AG04450 (cell line): ENCODE data around the gene EMD. TPM values are rescaled to one million over a fixed set of nuclear protein-coding genes. Genes with fewer than 3 reads are reported as not detected.
A peak's percentile ranks its signal among the peaks of the same experiment; 100 is the strongest.

Source experiments
- CTCF ChIA-PET: fragments of 300-600, 350-600 bp; formaldehyde crosslinking; extraction: SDS; loops from one replicate; lab custom pipeline; 2022; ENCODE audit warnings: antibody characterized with exemption, inconsistent platforms; lab: Charles Lee
- POLR2A ChIA-PET: fragments of 350-600 bp; formaldehyde crosslinking; extraction: SDS; loops from one replicate; lab custom pipeline; 2021; ENCODE audit warnings: antibody characterized with exemption, inconsistent platforms; lab: Yijun Ruan, JAX
- DNase-seq: peaks from one replicate; pipeline ENCODE4 v3.0.0-alpha.2; 2011; ENCODE audit warnings: low read depth, low spot score
- H3K27ac ChIP-seq: one replicate; pipeline ENCODE4 v1.5.1; 2012; ENCODE audit warnings: low read depth, low read length, control low read depth
- H3K27me3 ChIP-seq: one replicate; pipeline ENCODE4 v1.6.0; 2012; ENCODE audit warnings: low read length; ENCODE audit not compliant: control insufficient read depth, insufficient read depth
- H3K4me3 ChIP-seq: 2 replicates; pipeline ENCODE4 v1.5.1; 2011; ENCODE audit warnings: mild to moderate bottlenecking, low read depth, low read length, control low read depth
- H3K9me3 ChIP-seq: 2 replicates; pipeline ENCODE4 v1.5.1; 2012; ENCODE audit warnings: low read length; ENCODE audit not compliant: control insufficient read depth, insufficient read depth
- polyA plus RNA-seq: library from polyadenylated mRNA; depleted of rRNA; stranded (reverse); fragments of >200 nt; gene quantifications from 2 replicates; pipeline ENCODE4 v1.2.3, GENCODE V29; 2011
- TF ChIP-seq, protein P1 (sequence below): IDR thresholded peaks from 2 replicates; pipeline ENCODE4 v1.5.1; 2011; ENCODE audit warnings: low read depth, low read length, control low read depth, inconsistent platforms

The EMD gene
- polyA plus RNA-seq, 1 experiment, result 30.2 TPM

DNA sequence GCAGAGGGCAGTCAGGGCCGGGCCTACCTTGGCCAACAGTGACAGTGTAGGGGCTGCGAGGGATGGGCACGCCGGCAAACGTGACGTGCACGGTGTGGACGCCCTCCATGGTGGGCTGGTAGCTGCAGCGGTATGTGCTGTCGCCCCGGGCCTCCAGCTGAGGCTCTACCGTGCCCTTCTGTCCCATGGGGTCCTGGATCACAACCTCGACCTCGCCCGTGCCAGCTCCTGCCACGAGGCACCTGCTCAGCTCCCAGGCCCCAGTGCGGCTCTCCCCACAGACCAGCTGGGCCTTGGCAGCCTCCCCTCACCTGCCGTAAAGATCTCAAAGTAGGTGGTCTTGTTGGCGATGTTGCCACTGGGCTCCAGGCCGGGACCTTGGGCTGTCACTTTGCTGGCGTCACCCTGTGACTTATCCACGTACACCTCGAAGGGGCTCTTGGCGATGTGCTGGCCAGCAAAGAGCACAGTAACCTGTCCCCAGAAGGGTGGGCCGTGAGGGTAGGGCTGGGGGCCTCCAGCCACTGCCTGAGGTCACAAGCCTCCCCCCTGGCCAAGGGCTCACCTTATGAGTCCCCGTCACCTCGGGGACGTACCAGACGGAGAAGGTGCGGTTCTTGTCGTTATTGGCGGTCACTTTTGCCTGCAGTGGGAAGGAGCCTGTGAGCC is 13.0 kb upstream of the EMD start:
- peak overlapping the region; percentile 39 for H3K27ac ChIP-seq
- ChIA-PET CTCF (no interaction called here), POLR2A (interaction anchor here (0.6 to 1.6 kb wide), 4 partner anchors 10 to 119 kb away, joined by 3 to 4 read pairs (median 3); no protein-coding TSS in a partner anchor)

DNA sequence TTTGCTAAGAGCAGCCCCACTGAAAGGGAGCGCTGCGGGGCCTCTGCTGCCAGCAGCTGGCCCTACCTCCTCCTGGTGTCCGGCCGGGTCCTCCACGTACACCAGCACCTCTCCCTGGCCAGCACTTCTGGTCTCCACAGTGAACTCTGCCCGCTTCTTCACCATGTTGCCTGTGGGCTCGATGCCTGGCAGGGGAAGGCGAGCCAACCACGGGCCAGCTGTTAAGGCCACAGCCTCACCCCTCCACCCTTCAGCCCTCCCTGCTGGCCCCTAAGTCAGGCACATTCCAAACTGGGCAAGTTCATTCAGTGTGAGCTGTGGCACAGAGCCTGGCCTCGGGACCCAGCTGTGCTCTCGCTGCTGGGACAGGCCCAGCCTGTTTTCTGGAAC is 12.4 kb upstream of the EMD start:
- ChIA-PET POLR2A (interaction anchor here (1.6 kb wide), 1 partner anchor 31 kb away, joined by 3 read pairs; no protein-coding TSS in a partner anchor), CTCF (no interaction called here)
- TF ChIP-seq, protein P1, sequence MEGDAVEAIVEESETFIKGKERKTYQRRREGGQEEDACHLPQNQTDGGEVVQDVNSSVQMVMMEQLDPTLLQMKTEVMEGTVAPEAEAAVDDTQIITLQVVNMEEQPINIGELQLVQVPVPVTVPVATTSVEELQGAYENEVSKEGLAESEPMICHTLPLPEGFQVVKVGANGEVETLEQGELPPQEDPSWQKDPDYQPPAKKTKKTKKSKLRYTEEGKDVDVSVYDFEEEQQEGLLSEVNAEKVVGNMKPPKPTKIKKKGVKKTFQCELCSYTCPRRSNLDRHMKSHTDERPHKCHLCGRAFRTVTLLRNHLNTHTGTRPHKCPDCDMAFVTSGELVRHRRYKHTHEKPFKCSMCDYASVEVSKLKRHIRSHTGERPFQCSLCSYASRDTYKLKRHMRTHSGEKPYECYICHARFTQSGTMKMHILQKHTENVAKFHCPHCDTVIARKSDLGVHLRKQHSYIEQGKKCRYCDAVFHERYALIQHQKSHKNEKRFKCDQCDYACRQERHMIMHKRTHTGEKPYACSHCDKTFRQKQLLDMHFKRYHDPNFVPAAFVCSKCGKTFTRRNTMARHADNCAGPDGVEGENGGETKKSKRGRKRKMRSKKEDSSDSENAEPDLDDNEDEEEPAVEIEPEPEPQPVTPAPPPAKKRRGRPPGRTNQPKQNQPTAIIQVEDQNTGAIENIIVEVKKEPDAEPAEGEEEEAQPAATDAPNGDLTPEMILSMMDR, result no peak
- peak overlapping the region; percentile 39 for H3K27ac ChIP-seq
- no peaks in the 10 kb centered on the region for H3K27me3 ChIP-seq
- H3K4me3 ChIP-seq, result peak overlapping the region; percentile 92
- no peaks in the 10 kb centered on the region for H3K9me3 ChIP-seq
- no peak for DNase-seq

More for the DNA sequence above, 13.0 kb upstream of the EMD start:
- Histone ChIP-seq H3K27me3 (no peaks in the 10 kb centered on the region), H3K4me3 (no peak overlapping the region), H3K9me3 (no peaks in the 10 kb centered on the region)
- DNase-seq, result no peak
- TF ChIP-seq, protein P1, result no peak

DNA sequence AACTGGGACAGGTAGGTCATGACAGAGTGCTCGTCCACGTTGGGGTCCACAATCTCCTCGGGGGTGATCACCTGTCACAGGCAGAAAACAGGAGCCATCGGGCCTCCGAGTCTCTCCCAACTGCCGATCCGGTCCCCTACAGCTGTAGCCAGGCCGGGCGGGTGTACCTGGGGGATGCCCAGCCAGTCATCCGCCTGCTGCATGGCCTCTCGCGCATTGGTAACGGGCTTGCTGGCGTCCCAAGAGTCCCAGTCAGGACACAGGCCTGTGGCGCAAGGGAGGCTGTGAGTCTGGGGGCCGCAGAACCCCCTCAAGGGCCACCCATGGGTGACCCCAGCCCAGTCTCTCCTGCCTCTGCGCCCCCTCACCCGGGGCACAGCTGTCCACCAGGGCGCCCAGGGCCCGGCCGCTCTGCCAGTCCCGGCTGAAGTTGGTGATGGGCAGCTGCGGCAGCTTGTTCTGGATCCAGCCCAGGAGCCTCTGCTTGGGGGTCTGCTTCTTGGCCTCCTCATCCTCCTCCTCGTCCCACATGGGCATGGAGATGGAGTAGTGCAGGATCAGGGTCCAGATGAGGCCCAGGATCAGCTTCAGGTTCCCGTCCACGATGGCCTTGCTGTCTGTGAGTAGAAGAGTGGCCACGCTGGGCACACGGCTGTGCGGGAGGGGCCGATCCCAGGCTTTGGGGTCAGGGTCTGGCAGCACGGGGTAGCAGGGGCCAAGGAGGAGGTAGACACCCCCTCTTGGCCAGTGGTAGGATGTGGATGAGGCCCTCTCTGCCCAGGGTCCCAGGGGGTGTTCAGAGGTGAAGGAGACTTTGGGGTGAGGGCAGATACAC is 11.4 kb upstream of the EMD start:
- TF ChIP-seq, protein P1, result no peak
- H3K9me3 ChIP-seq, result no peaks in the 10 kb centered on the region
- H3K27me3 ChIP-seq, result no peaks in the 10 kb centered on the region
- DNase-seq, result no peak
- peak overlapping the region; percentile 92 for H3K4me3 ChIP-seq
- ChIA-PET POLR2A (interaction anchor here (0.6 to 3.5 kb wide), 4 partner anchors 12 to 182 kb away, joined by 3 to 16 read pairs (median 4); partner anchors contain the start of gene EMD), CTCF (no interaction called here)
- H3K27ac ChIP-seq, result peak overlapping the region; percentile 52

DNA sequence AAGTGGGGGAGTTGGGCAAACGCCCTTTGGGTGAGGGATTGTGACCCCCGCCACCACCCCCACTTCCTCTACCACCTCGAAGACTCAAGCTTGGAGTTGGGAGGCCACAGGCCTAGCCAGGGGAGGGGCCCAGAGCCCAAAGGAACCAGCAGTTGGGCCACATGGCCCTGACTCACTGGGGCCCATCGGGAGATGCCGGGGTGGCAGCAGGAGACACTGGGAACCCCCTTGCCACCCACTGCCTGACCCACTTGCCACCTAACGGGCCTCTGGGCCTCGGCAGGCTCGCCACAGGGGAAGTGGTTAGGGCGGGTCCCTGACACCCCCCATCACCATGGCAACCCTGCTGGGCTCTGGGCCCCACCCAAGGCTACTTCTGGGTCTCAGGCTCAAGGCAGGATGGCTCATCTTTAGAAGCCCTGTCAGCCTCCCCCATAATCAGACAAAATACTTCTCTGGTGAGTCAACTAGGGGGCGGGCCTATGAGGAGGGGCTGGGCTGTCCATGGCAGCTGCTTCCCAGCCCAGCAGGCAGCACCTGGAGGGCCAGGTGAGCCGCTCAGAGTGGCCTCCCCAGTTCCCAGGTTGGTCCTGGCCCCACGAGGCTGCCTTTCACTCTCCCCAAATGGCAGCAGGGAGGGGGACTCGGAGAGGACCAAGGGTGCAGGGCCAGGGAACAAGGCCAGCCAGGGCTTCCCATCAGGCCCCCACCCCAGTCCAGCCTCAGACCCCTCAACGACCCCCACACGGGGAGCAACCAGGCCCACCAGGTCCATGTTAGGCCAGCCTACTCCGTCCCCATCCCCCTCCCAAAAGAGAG is 10.3 kb upstream of the EMD start:
- Histone ChIP-seq H3K4me3 (peak overlapping the region; percentile 92), H3K27ac (peak overlapping the region; percentile 96), H3K27me3 (no peaks in the 10 kb centered on the region), H3K9me3 (no peaks in the 10 kb centered on the region)
- TF ChIP-seq, protein P1, result no peak
- ChIA-PET POLR2A (interaction anchor here (0.7 to 3.5 kb wide), 3 partner anchors 10 to 29 kb away, joined by 3 to 16 read pairs (median 6); partner anchors contain the start of genes EMD and RPL10), CTCF (no interaction called here)
- peak; percentile 74 for DNase-seq
